Vagina (tissue), 2 donors: ENCODE results near the gene F2RL1.

ENCODE experiments used
- POLR2A ChIP-seq, 2 donors: fragments of 450-650 bp; IDR thresholded peaks; one replicate each; pipeline ENCODE4 v1.6.1; 2017; ENCODE audit warnings: antibody characterized with exemption in 2 of 2, mild to moderate bottlenecking in 2 of 2, moderate library complexity in 2 of 2
- POLR2AphosphoS5 ChIP-seq, 2 donors: sonication (generic); formaldehyde crosslinking; IDR thresholded peaks; one replicate each; pipeline ENCODE4 v1.9.0; 2017; ENCODE audit warnings: antibody characterized with exemption in 2 of 2, mild to moderate bottlenecking in 2 of 2, low read depth in 1 of 2; ENCODE audit not compliant: insufficient read depth in 1 of 2
- TF ChIP-seq, protein P1 (sequence below), 3 experiments: fragments of 450-650 bp in 2 of 3; fragments of 200-600 bp in 1 of 3; sonication (generic) in 1 of 3; IDR thresholded peaks; one replicate each; pipeline ENCODE4 v1.5.1; 2017 to 2019; ENCODE audit warnings: antibody characterized with exemption in 3 of 3, mild to moderate bottlenecking in 2 of 3, moderate library complexity in 2 of 3

DNA sequence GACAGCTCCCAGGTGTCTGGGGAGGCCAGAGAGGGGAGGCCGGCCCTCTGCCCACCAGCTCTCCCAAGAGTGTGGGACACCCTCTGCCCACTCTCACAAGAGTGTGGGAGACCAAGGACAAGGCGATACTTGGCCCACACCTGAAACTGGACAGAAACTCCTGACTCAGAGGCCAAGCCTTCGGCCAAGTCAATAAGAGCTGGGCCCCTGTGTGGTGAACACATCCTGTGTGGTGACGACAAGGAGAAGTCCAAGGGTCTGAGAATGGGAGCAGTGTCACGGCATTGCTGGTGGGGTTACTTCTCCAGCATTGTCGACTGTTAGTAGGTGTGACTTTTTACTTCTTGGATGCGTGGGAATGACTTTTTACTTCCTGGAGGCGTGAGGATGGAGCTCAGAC is 14.6 kb upstream of the F2RL1 start:
- TF ChIP-seq, protein P1, sequence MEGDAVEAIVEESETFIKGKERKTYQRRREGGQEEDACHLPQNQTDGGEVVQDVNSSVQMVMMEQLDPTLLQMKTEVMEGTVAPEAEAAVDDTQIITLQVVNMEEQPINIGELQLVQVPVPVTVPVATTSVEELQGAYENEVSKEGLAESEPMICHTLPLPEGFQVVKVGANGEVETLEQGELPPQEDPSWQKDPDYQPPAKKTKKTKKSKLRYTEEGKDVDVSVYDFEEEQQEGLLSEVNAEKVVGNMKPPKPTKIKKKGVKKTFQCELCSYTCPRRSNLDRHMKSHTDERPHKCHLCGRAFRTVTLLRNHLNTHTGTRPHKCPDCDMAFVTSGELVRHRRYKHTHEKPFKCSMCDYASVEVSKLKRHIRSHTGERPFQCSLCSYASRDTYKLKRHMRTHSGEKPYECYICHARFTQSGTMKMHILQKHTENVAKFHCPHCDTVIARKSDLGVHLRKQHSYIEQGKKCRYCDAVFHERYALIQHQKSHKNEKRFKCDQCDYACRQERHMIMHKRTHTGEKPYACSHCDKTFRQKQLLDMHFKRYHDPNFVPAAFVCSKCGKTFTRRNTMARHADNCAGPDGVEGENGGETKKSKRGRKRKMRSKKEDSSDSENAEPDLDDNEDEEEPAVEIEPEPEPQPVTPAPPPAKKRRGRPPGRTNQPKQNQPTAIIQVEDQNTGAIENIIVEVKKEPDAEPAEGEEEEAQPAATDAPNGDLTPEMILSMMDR (IDR thresholded peaks at IDR 0.05): no peak
- no peak for TF ChIP-seq POLR2A (IDR thresholded peaks at IDR 0.05)
- TF ChIP-seq POLR2AphosphoS5 (IDR thresholded peaks at IDR 0.05; ENCODE audit: insufficient read depth in 1 of 2, low read depth in 1 of 2): no peak
